HepG2 (cell line): ENCODE results near the gene EPB41L3. TPM values are rescaled to one million over a fixed set of nuclear protein-coding genes. Genes with fewer than 3 reads are reported as not detected.

ENCODE experiments used
- ATAC-seq: fragments of 200-7000 bp; cut with Tn5 transposase; 3 replicates; pipeline ENCODE4 v1.9.1; 2020; ENCODE audit warnings: mild to moderate bottlenecking, moderate library complexity
- BruUV-seq: library from RNA; stranded (reverse); fragments of 400-500 nt; replicated peaks from 2 replicates; lab custom pipeline; 2021; lab: Mats Ljungman, UMichigan
- CTCF ChIA-PET: fragments of 300-600 bp; formaldehyde crosslinking; extraction: SDS; loops from one replicate; lab custom pipeline; 2021; ENCODE audit warnings: low total read pairs, inconsistent platforms, low intra/inter-chr PET ratio; lab: Yijun Ruan, JAX
- POLR2A ChIA-PET: fragments of 350-600 bp; sonication (Branson Sonifier 250); formaldehyde crosslinking; loops from one replicate; lab custom pipeline; 2020; ENCODE audit warnings: antibody characterized with exemption, inconsistent platforms; lab: Yijun Ruan, JAX
- DNase-seq: peaks from one replicate; pipeline ENCODE4 v3.0.0-alpha.2; 2015; ENCODE audit warnings: low spot score
- FAIRE-seq: peaks from 3 replicates; lab custom pipeline; 2011; peaks lifted over from hg19 to GRCh38; lab: Jason Lieb, UNC
- H2AFZ ChIP-seq: one replicate; pipeline ENCODE4 v1.6.1; 2011; ENCODE audit warnings: low read length, inconsistent platforms
- H3K27ac ChIP-seq: fragments of 300-600 bp; 3 replicates; pipeline ENCODE4 v1.8.0; 2011; ENCODE audit warnings: mixed run types, mild to moderate bottlenecking, mixed read lengths, low read length, inconsistent platforms; ENCODE audit not compliant: insufficient read depth; ENCODE audit errors: extremely low read length
- H3K27me3 ChIP-seq, 2 experiments: fragments of 200-600 bp in 1 of 2; 2 replicates in 1 of 2; 3 replicates in 1 of 2; pipeline versions ENCODE4 v1.6.0 to v1.8.0; 2011; ENCODE audit warnings: low read length in 2 of 2, mild to moderate bottlenecking in 2 of 2, moderate library complexity in 2 of 2, inconsistent platforms in 1 of 2; ENCODE audit not compliant: insufficient read depth in 2 of 2, control insufficient read depth in 1 of 2
- H3K36me3 ChIP-seq, 2 experiments: fragments of 200-600 bp in 1 of 2; replicated peaks in 1 of 2; 2 replicates in 1 of 2; 3 replicates in 1 of 2; pipeline versions ENCODE4 v1.5.1 to v1.8.0; 2011; ENCODE audit warnings: low read length in 2 of 2, inconsistent platforms in 1 of 2; ENCODE audit not compliant: insufficient read depth in 2 of 2, control insufficient read depth in 1 of 2
- H3K4me1 ChIP-seq: 2 replicates; pipeline ENCODE4 v1.5.1; 2012; ENCODE audit warnings: low read length, inconsistent platforms; ENCODE audit not compliant: insufficient read depth
- H3K4me2 ChIP-seq: 2 replicates; pipeline ENCODE4 v1.6.0; 2011; ENCODE audit warnings: low read depth, low read length, inconsistent platforms
- H3K4me3 ChIP-seq, 3 experiments: fragments of 200-600 bp in 1 of 3; sonication (generic), shearing (Covaris generic) in 1 of 3; replicated peaks in 1 of 3; 2 replicates each; pipeline ENCODE4 v1.5.1; 2011 to 2016; ENCODE audit warnings: low read length in 3 of 3, inconsistent platforms in 2 of 3, low read depth in 2 of 3, mild to moderate bottlenecking in 2 of 3, control low read depth in 1 of 3, mixed read lengths in 1 of 3; ENCODE audit not compliant: insufficient read depth in 1 of 3
- H3K79me2 ChIP-seq: one replicate; pipeline ENCODE4 v1.6.1; 2011; ENCODE audit warnings: low read length, inconsistent platforms; ENCODE audit not compliant: insufficient read depth
- H3K9ac ChIP-seq: 2 replicates; pipeline ENCODE4 v1.6.0; 2011; ENCODE audit warnings: mild to moderate bottlenecking, low read depth, low read length, inconsistent platforms; ENCODE audit not compliant: insufficient read depth
- H3K9me3 ChIP-seq: 2 replicates; pipeline ENCODE4 v1.5.1; 2012; ENCODE audit warnings: mild to moderate bottlenecking, low read length
- H4K20me1 ChIP-seq: 2 replicates; pipeline ENCODE4 v1.6.0; 2011; ENCODE audit warnings: inconsistent platforms, mild to moderate bottlenecking, low read length, moderate library complexity; ENCODE audit not compliant: insufficient read depth
- CREB1 ChIP-seq, 2 experiments: fragments of 450-650 bp in 1 of 2; IDR thresholded peaks; 2 replicates each; pipeline ENCODE4 v1.6.1; 2016 to 2017; ENCODE audit warnings: control low read depth in 1 of 2, mild to moderate bottlenecking in 1 of 2, missing compliant biosample characterization in 1 of 2, missing genetic modification characterization in 1 of 2
- IKZF1 ChIP-seq: fragments of 450-650 bp; IDR thresholded peaks from 2 replicates; pipeline ENCODE4 v1.7.1; 2016
- ZNF260 ChIP-seq: sonication (generic); formaldehyde crosslinking; IDR thresholded peaks from 2 replicates; pipeline ENCODE4 v1.4.0; 2020; ENCODE audit warnings: missing genetic modification reagents, low read depth, mild to moderate bottlenecking, borderline replicate concordance
- ZNF274 ChIP-seq: sonication (generic); formaldehyde crosslinking; IDR thresholded peaks from 2 replicates; pipeline ENCODE4 v1.5.1; 2020; ENCODE audit warnings: mild to moderate bottlenecking, missing genetic modification reagents
- ZNF615 ChIP-seq: sonication (generic); formaldehyde crosslinking; IDR thresholded peaks from 2 replicates; pipeline ENCODE4 v1.5.0; 2020; ENCODE audit warnings: mild to moderate bottlenecking, missing genetic modification reagents, borderline replicate concordance
- WGBS: methylation state at CpG from one replicate; pipeline ENCODE4 v1.1.6; 2017; ENCODE audit warnings: low lambda C conversion rate; 5-methylcytosine and 5-hydroxymethylcytosine counted together
- in situ Hi-C: cut with HindIII; loops from 2 replicates; pipeline ENCODE4 v1.10.0; 2017; ENCODE audit warnings: low pct_unique_long_range_greater_than_20kb; ENCODE audit not compliant: extremely low pct_ligation_motif_present
- intact Hi-C: fragments of 100-400 bp; cut with micrococcal nuclease; formaldehyde crosslinking; loops from one replicate; pipeline ENCODE4 v1.10.0; 2022; ENCODE audit not compliant: unreplicated experiment
- polyA plus RNA-seq, 8 experiments: library from polyadenylated mRNA; depleted of rRNA in 3 of 8; stranded (reverse) in 7 of 8; unstranded in 1 of 8; fragments of >200 nt; fragmentation: Illumina TruSeq in 4 of 8; extraction: Trizol in 4 of 8; gene quantifications; 2 replicates each; pipeline versions ENCODE4 v1.2.1 to v1.2.3, GENCODE V29; 2011 to 2016; ENCODE audit warnings: low read depth in 4 of 8, missing spikeins in 1 of 8, mixed read lengths in 1 of 8; ENCODE audit not compliant: insufficient read depth in 1 of 8
- total RNA-seq, 5 experiments: library from RNA; depleted of rRNA; stranded (reverse); fragments of >200 nt; fragmentation: Illumina TruSeq; extraction: Trizol; gene quantifications; 2 replicates each; pipeline ENCODE4 v1.2.3, GENCODE V29; 2016; ENCODE audit warnings: low read depth in 1 of 5
- TF ChIP-seq, protein P1 (sequence below): sonication (generic); formaldehyde crosslinking; IDR thresholded peaks from 2 replicates; pipeline ENCODE4 v1.4.0; 2020; ENCODE audit warnings: mild to moderate bottlenecking, missing genetic modification reagents
- TF ChIP-seq, protein P2 (sequence below): sonication (generic); formaldehyde crosslinking; IDR thresholded peaks from 2 replicates; pipeline ENCODE4 v1.4.0; 2020; ENCODE audit warnings: mild to moderate bottlenecking, missing genetic modification reagents
- TF ChIP-seq, protein P3 (sequence below): sonication (generic); formaldehyde crosslinking; conservative IDR thresholded peaks from 2 replicates; pipeline ENCODE4 v1.4.0; 2020; ENCODE audit warnings: missing genetic modification reagents

Gene EPB41L3
- total and polyA plus RNA-seq, 2 of the 13 experiments (the other 11 are each of a cell fraction or from before 2014, with no cell fraction given), result not detected

DNA sequence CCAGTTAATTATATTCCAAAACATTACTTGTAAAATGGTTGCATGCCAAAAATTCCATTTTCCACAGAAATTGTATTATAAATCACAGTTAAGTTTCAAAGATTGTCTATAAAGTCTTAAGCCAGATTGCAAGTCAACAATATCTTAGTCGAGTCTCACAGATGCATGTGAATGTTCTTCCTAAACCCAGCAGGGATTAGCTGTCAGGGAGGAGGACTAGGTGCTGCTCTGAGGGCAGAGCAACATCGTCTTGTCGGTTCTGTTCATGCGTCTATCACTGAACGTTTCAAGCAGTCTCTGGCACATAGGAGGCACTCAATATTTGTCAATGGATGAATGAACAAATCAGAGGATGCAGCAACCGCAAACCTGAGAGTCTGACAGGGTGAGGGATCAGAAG lies 27.0 kb downstream of the EPB41L3 start (continued):
- TF ChIP-seq ZNF274 (CRISPR knock-in tag), result no peak

DNA sequence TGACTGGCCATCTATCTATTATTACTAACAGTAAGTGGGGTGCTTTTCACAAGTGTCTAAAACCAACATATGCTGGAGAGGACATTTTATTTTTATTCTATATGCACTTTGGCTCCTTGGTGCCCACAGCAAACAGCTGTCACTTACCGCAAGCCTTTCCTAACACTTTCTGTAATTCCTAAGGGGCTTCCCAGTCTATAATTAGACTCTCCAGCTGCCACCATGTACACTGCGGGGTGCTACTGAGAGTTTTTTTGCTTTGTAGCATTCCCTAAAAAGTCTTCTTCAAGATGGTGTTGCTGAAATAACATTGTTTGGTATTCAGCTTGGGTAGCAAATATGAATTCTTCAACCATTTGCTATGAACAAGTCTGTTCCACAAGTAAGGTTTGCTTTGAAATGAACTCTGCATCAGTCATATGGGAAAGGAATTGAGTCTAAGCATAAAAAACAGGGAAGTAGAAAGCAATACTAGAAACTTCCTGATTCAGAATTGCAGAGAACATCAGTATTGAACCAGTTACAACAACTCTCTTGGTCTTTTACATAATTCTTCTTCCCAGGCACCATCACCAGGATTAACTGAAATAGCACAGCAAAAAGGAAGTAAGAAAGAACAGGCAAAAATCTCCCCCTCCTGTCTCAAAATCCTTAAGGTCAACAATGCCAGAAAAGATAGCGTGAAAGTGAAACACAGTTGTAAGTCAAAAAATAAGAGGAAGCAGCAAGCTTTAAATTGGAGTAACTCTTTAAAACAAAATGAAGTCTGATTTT lies 28.6 kb downstream of the EPB41L3 start:
- no peak overlapping the region for H3K9ac ChIP-seq
- H3K27me3 ChIP-seq, result peaks cover 0 to 17% of the 10 kb centered on the region in 2 experiments; a peak in 1 of 5 replicates
- H3K9me3 ChIP-seq, result no peaks in the 10 kb centered on the region
- no peak overlapping the region for H3K27ac ChIP-seq
- POLR2A ChIA-PET, result no interaction called here
- no peak for FAIRE-seq
- no peaks in the 10 kb centered on the region for H4K20me1 ChIP-seq
- WGBS, result 13% methylated on average over 3 of the region's 3 CpGs
- no peak overlapping the region for H3K4me2 ChIP-seq
- TF ChIP-seq, protein P1, sequence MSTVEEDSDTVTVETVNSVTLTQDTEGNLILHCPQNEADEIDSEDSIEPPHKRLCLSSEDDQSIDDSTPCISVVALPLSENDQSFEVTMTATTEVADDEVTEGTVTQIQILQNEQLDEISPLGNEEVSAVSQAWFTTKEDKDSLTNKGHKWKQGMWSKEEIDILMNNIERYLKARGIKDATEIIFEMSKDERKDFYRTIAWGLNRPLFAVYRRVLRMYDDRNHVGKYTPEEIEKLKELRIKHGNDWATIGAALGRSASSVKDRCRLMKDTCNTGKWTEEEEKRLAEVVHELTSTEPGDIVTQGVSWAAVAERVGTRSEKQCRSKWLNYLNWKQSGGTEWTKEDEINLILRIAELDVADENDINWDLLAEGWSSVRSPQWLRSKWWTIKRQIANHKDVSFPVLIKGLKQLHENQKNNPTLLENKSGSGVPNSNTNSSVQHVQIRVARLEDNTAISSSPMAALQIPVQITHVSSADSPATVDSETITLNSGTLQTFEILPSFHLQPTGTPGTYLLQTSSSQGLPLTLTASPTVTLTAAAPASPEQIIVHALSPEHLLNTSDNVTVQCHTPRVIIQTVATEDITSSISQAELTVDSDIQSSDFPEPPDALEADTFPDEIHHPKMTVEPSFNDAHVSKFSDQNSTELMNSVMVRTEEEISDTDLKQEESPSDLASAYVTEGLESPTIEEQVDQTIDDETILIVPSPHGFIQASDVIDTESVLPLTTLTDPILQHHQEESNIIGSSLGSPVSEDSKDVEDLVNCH (CRISPR knock-in tag), result no peak
- TF ChIP-seq IKZF1 (no peak), ZNF615 (CRISPR knock-in tag) (no peak), ZNF260 (no peak), CREB1 (IDR thresholded peaks at IDR 0.05) (no peak), CREB1 (CRISPR knock-in tag; IDR thresholded peaks at IDR 0.05) (no peak)
- TF ChIP-seq, protein P2, sequence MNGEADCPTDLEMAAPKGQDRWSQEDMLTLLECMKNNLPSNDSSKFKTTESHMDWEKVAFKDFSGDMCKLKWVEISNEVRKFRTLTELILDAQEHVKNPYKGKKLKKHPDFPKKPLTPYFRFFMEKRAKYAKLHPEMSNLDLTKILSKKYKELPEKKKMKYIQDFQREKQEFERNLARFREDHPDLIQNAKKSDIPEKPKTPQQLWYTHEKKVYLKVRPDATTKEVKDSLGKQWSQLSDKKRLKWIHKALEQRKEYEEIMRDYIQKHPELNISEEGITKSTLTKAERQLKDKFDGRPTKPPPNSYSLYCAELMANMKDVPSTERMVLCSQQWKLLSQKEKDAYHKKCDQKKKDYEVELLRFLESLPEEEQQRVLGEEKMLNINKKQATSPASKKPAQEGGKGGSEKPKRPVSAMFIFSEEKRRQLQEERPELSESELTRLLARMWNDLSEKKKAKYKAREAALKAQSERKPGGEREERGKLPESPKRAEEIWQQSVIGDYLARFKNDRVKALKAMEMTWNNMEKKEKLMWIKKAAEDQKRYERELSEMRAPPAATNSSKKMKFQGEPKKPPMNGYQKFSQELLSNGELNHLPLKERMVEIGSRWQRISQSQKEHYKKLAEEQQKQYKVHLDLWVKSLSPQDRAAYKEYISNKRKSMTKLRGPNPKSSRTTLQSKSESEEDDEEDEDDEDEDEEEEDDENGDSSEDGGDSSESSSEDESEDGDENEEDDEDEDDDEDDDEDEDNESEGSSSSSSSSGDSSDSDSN (CRISPR knock-in tag), result no peak
- TF ChIP-seq, protein P3, sequence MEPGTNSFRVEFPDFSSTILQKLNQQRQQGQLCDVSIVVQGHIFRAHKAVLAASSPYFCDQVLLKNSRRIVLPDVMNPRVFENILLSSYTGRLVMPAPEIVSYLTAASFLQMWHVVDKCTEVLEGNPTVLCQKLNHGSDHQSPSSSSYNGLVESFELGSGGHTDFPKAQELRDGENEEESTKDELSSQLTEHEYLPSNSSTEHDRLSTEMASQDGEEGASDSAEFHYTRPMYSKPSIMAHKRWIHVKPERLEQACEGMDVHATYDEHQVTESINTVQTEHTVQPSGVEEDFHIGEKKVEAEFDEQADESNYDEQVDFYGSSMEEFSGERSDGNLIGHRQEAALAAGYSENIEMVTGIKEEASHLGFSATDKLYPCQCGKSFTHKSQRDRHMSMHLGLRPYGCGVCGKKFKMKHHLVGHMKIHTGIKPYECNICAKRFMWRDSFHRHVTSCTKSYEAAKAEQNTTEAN (CRISPR knock-in tag), result no peak
- TF ChIP-seq, all 625 proteins: peak for 0
- Histone ChIP-seq H3K4me3 (no peak overlapping the region), H3K36me3 (no peaks in the 10 kb centered on the region), H3K79me2 (no peaks in the 10 kb centered on the region), H2AFZ (no peak overlapping the region), H3K4me1 (no peaks in the 10 kb centered on the region)
- DNase-seq (no peak), ATAC-seq (no peak)
- intact Hi-C loops (no loop called here), in situ Hi-C loops (no loop called here)
- CTCF ChIA-PET, result no interaction called here
- BruUV-seq, result no TSS peak
